ENCODE measurements around the gene ARHGEF2.
A peak's percentile ranks its signal among the peaks of the same experiment; 100 is the strongest.
"Not testable (repeated sequence)": the region's sequence is repeated elsewhere in the genome, so short reads cannot be mapped to it uniquely, and the experiment has no call there.

Gene ARHGEF2

GRCh38 chr1:155942578-155943141, 35.7 kb downstream of the ARHGEF2 start:
- no peak for FAIRE-seq

GRCh38 chr1:155941845-155942531, 36.4 kb downstream of the ARHGEF2 start:
- FAIRE-seq, result no peak

GRCh38 chr1:155940993-155941844, 37.1 kb downstream of the ARHGEF2 start, which contains the start of gene RXFP4:
TSS of gene RXFP4 (plus strand) at chr1:155941638. CDS start at chr1:155941710, 72 bp downstream.
- FAIRE-seq, result no peak

- FAIRE-seq, result no peak
Observed at GRCh38 chr1:155940482-155940992, 37.8 kb downstream of the ARHGEF2 start.

- no peak for FAIRE-seq
Observed at GRCh38 chr1:155938220-155938627, 40.1 kb downstream of the ARHGEF2 start.

- FAIRE-seq, result no peak
Observed at GRCh38 chr1:155934936-155935590, 43.3 kb downstream of the ARHGEF2 start.

GRCh38 chr1:155934097-155934935, 44.0 kb downstream of the ARHGEF2 start, which contains the start of gene KHDC4:
TSS of gene KHDC4 (minus strand) at chr1:155934413. CDS start at chr1:155934373, 40 bp downstream.
- peak; percentile 91 for FAIRE-seq

- no peak for FAIRE-seq
Observed at GRCh38 chr1:155933591-155934096, 44.7 kb downstream of the ARHGEF2 start.

- no peak for FAIRE-seq
Observed at GRCh38 chr1:155932487-155932886, 45.9 kb downstream of the ARHGEF2 start.

- no peak for FAIRE-seq
Observed at GRCh38 chr1:155932081-155932480, 46.3 kb downstream of the ARHGEF2 start.

- FAIRE-seq, result no peak
Observed at GRCh38 chr1:155931332-155932038, 46.9 kb downstream of the ARHGEF2 start.

- FAIRE-seq, result not testable (repeated sequence)
Observed at GRCh38 chr1:155930725-155931124, 47.6 kb downstream of the ARHGEF2 start.

GRCh38 chr1:155929057-155929456, 49.3 kb downstream of the ARHGEF2 start:
- FAIRE-seq, result no peak

- no peak for FAIRE-seq
Observed at GRCh38 chr1:155925506-155925905, 52.8 kb downstream of the ARHGEF2 start.

GRCh38 chr1:155920717-155921116, 57.6 kb downstream of the ARHGEF2 start:
- FAIRE-seq, result no peak

- no peak for FAIRE-seq
Observed at GRCh38 chr1:155919801-155920200, 58.5 kb downstream of the ARHGEF2 start.

- FAIRE-seq, result no peak
Observed at GRCh38 chr1:155918660-155919059, 59.7 kb downstream of the ARHGEF2 start.

GRCh38 chr1:155913969-155914757, 64.2 kb downstream of the ARHGEF2 start:
- FAIRE-seq, result no peak

- FAIRE-seq, result no peak
Observed at GRCh38 chr1:155912056-155912536, 66.3 kb downstream of the ARHGEF2 start.

Data from colon (tissue), 2 donors.